HG03196 (cell line): Measurements from ENCODE around the gene MESP1.
"Not testable (repeated sequence)": the region's sequence is repeated elsewhere in the genome, so short reads cannot be mapped to it uniquely, and the experiment has no call there.

Experiments used
- ATAC-seq: cut with Tn5 transposase; IDR thresholded peaks from one replicate; pipeline ENCODE4 v1.9.1; 2021; ENCODE audit not compliant: unreplicated experiment

The MESP1 gene, protein sequence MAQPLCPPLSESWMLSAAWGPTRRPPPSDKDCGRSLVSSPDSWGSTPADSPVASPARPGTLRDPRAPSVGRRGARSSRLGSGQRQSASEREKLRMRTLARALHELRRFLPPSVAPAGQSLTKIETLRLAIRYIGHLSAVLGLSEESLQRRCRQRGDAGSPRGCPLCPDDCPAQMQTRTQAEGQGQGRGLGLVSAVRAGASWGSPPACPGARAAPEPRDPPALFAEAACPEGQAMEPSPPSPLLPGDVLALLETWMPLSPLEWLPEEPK

DNA sequence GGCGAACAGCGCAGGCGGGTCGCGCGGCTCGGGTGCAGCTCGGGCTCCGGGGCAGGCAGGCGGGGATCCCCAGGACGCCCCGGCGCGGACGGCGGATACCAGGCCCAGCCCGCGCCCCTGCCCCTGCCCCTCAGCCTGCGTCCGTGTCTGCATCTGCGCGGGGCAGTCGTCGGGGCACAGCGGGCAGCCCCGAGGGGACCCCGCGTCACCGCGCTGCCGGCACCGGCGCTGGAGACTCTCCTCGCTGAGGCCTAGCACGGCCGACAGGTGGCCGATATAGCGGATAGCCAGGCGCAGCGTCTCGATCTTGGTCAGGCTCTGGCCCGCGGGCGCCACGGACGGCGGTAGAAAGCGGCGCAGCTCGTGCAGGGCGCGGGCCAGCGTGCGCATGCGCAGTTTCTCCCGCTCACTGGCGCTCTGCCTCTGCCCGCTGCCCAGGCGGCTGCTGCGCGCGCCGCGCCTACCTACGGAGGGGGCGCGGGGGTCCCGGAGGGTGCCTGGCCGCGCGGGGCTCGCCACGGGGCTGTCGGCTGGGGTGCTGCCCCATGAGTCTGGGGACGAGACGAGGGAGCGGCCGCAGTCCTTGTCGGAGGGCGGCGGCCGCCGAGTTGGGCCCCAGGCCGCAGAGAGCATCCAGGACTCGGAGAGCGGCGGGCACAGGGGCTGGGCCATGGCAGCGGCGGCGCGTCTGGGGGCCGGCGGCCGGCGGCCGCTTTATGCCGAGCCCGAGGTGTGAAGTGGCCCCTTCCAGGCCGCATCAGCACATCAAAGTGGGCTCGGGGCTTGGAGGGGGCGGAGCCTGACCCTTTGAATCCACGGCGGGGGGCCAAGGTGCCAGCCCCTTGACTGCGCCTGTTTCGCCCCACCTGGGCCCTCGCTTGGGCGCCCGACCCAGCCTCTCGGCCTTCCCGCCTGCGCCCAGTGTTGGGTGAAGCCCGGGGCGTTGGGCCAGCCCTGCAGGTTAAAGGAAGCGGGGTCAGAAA, at the start of gene MESP1:
MESP1 (minus strand) TSS at position 690 of the 983 bp plus-strand sequence; CDS start at position 672, 18 bp downstream.
- ATAC-seq = peak; percentile 82

DNA sequence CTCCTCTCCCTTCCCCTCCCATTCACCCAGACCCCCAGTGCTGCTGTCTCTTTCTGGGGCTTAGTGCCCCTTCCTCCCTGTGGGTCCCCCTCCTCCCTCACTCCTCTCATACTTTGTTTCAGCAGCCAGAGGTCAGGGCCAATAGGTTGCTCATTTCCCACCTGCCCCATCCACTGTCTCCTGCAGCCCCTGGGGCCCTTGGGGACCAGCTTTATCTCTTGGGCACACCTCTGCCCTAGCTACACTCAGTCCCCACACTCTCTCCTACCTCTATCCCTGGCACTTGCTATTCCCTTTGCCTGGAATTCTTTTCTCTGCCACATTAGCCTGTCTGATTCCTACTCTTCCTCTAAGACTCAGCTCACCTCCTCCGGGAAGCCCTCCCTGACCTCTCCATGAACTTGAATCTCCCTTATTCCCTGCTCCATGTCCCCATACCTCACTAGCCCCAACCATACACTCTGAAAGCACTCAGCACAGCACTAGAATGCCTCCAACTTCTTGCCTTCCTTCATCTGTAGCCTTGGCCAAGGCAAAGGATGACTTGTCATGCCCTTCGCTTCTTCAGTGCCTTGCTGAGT, 49.0 kb upstream of the MESP1 start:
- ATAC-seq = no peak

- no peak for ATAC-seq
Measured at GRCh38 chr15:89799011-89799911, 48.2 kb upstream of the MESP1 start.

DNA sequence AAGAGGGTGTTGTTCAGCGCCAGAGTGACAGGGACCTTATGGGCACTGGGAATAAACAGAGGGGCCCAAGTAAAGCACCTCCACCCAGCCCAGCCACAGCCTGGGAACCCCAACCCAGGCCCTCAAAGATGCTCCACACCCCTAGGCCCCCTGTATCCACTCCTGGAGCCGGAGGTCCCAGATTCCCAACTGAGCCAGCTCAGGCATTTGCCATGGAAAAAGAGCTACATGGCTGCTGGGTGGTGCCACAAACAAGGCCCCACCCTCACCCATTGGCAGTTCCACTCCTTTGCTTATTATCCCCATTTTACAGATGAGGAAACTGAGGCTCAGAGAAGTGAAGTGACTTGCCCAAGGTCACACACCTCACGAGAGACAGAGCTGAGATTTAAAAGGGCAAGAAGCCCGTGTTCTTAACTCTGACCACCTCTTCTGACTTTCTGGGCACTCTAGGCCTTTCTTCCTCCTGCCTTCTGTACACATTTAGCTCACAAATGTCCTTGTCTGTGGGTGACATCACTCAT, 46.7 kb upstream of the MESP1 start:
- ATAC-seq = no peak

- ATAC-seq = no peak
Measured at GRCh38 chr15:89795996-89796395, 44.9 kb upstream of the MESP1 start.

- ATAC-seq = no peak
Measured at GRCh38 chr15:89794627-89795241, 43.7 kb upstream of the MESP1 start.

- no peak for ATAC-seq
Measured at GRCh38 chr15:89792106-89792805, 41.2 kb upstream of the MESP1 start.

DNA sequence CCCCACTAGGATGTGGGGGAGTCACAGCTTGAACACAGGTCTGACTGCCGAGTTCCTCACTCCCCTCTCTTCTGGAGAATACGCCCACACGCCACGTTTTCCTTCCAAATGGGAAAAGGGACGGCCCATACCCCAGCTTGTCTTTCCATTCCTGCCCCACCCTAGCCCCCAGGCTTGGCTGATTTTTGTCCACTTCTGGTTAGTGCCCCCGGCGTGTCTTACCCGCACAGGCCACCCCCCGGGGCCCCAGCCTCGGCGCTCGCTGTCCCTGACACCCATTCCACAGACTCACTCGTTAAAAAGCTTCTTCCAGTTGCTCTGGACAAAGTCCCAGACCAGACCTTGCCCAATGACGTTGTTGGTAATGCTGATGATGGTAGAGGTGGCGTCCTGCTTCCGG, 39.6 kb upstream of the MESP1 start:
- no peak for ATAC-seq

DNA sequence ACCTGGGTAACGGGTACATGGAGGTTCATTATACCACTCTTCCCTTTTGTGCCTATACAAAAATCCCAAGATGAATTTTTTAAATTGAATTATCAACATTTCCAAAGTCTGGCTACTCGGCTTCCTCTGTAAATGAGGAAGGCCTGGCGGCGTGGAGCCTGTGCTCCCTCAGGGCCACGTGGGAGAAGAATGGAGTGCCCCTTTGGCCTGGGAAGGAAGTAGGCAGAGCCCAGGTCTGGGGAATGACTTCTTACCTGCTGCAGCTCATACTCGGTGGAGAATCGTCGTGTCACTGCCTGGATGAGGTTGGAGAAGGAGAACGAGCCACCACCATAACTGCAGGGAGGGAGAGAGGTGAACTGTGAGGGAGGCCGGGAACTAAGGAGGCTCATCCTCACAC, 39.2 kb upstream of the MESP1 start:
- no peak for ATAC-seq

- ATAC-seq = not testable (repeated sequence)
Measured at GRCh38 chr15:89788585-89788984, 37.5 kb upstream of the MESP1 start.

GRCh38 chr15:89787944-89788343, 36.9 kb upstream of the MESP1 start:
- no peak for ATAC-seq

DNA sequence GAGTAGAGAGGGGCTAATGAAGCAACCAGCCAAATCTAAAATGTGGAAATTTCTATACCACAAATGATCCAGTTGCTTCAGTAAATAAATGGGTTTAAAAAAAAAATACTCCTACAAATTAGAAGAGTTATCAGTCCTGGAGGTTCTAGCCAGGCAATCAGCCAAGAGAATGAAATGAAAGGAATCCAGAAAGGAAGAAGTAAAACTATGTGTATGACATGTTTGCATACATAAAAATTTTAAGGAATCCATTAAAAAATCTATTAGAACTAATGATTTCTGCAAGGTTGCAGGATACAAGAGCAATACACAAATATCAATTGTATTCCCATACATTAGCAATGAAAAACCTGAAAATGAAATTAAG, 34.7 kb upstream of the MESP1 start:
- ATAC-seq = no peak

DNA sequence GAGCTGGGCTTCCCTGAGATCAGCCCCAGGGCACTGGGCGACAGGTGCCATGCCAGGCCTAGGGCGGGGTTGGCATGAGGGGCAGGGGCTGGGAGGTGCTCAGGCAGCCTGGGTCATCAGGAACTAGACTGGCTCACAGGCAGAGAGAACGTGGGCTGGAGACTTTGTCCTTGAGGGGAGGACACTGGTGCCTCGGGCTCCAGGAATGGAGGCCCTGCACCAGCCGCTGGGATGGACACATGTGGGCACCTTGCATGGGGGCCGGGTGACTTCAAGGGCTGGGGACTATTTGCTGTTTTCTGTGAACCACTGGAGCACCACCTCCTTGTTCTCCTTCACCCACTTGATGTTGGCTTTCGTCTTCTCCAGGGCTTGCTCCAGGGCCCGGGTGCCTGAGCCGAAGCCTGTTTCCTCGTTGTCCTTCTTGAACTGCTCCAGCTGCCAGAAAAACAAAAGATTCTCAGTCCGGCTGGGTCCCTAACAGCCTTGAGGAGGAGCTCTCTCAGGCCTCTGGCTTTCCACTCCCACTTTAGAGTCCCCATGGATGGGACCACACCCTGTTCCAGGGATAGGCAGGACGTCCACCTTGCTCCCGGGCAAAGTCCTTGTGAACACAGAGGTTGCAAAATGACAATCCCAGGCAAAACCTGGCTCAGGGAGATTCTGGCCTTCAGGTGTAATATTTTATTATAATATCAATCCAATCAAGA, 34.2 kb upstream of the MESP1 start:
- ATAC-seq = no peak

- ATAC-seq = no peak
Measured at GRCh38 chr15:89784686-89784960, 33.6 kb upstream of the MESP1 start.

DNA sequence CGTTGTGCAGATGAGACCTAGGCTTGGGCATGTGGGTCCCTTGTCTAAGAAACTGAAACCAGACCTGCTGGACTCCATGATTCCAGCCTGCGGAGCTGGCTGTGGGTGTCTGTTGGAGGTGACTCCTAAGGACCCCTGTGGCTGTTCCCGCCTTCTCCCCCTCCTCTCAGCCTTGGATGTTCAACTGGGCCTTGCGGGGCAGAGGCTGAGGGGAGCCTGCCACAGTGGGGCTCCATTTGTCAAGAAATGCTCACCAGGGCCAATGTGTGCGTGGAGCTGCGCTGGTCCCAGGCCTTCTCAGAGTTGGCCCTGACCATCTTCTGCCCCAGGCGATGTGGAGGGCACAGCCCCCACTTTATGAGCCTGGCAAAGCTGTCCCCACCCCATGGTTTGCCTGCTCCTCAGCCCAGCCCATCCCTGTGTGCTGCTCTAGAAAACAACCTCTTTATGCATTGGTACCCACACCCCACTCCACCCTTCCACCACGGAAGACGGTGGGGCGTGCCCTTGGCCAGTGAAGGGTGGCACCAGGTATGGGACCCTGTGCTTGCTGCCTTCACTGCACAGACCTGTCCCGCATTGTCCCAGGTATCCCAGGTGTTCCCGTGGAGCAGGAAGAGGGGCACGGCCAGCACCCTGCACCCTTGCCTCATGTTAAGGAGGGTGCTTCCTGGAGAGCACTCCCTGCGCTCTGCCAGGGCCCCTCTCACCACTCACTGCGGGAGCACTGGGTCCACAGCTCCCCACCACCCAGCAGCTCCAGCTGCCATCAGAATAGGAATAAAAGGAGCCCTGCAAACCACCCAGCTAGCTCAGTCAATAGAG, 33.0 kb upstream of the MESP1 start:
- ATAC-seq = no peak

- ATAC-seq = no peak
Measured at GRCh38 chr15:89783111-89783860, 32.2 kb upstream of the MESP1 start.

- ATAC-seq = not testable (repeated sequence)
Measured at GRCh38 chr15:89782619-89782950, 31.5 kb upstream of the MESP1 start.
